GM21529 (cell line): Measurements from ENCODE around the gene OR2S2.
"Not testable (repeated sequence)": the region's sequence is repeated elsewhere in the genome, so short reads cannot be mapped to it uniquely, and the experiment has no call there.

Experiments used
- ATAC-seq: cut with Tn5 transposase; IDR thresholded peaks from one replicate; pipeline ENCODE4 v1.9.1; 2021; ENCODE audit not compliant: unreplicated experiment

Gene OR2S2

GRCh38 chr9:35935261-35935660 is 22.7 kb downstream of the OR2S2 start:
- no peak for ATAC-seq

GRCh38 chr9:35934069-35934468 is 23.9 kb downstream of the OR2S2 start:
- ATAC-seq: not testable (repeated sequence)

GRCh38 chr9:35933550-35934067 is 24.3 kb downstream of the OR2S2 start:
- ATAC-seq: no peak

DNA sequence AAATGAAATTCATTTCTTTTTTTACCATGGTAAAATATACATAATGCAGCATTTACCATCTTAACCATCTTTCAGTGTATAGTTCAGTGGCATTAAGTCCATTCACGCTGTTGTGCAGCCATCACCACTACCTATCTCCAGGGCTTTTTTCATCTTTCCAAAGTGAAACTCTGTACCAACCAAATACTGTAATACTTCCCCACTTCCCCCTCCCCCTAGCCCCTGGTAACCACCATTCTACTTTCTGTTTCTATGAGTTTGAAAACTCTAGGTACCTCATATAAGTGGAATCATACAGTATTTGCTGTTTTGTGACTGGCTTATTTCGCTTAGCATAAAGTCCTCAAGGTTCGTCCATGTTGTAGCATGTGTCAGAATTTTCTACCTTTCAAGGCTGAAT is 25.2 kb downstream of the OR2S2 start:
- ATAC-seq: no peak

DNA sequence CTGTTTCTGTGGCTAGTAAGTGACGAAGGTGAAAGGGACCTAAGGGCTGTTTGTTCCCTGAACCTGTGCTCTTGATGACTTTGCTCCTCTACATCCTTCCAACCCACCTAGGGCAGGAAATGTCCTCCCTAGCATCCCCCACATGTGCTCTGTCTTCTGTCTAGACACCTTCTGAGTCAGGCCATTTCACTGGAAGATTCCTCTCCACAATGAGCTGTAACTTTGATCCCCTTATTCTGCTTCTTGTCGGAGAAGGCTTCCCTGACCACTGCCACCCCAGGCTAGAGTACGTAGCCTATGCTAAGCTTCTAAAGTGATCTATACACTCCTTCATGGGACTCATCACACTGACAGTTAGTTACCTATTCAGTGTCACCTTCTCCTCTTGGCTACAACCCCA is 27.0 kb downstream of the OR2S2 start:
- ATAC-seq: no peak

DNA sequence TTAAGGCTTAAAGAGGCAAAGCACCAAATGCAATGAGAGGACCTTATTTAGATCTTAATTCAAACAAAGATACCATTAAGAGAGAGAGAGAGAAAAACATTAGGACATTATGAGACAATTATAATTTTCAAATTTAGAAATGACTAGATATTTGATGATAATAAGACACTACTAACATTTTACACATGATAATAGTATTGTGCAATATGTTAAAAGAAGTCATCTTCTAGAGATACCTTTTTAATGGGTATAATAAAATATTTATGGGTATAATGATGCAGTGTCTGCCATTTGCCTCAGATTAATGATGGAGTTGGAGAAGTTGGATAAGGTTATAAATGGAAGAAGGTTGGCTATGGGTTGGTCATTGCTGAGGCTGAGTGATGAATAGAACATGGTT is 27.4 kb downstream of the OR2S2 start:
- ATAC-seq: no peak

DNA sequence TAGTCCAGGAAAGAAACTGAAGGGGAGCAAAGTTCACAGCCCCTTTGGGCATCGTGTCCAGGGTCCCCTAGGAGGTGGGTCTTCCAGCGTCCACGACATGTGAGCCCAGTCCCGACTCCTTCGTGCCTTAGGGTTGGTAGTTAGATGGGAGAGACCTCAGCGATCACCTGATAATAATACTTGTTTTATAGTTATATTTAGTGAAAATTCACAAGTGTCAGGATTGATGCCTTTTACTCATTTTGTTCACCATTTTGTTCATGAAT is 28.6 kb downstream of the OR2S2 start:
- ATAC-seq: no peak

DNA sequence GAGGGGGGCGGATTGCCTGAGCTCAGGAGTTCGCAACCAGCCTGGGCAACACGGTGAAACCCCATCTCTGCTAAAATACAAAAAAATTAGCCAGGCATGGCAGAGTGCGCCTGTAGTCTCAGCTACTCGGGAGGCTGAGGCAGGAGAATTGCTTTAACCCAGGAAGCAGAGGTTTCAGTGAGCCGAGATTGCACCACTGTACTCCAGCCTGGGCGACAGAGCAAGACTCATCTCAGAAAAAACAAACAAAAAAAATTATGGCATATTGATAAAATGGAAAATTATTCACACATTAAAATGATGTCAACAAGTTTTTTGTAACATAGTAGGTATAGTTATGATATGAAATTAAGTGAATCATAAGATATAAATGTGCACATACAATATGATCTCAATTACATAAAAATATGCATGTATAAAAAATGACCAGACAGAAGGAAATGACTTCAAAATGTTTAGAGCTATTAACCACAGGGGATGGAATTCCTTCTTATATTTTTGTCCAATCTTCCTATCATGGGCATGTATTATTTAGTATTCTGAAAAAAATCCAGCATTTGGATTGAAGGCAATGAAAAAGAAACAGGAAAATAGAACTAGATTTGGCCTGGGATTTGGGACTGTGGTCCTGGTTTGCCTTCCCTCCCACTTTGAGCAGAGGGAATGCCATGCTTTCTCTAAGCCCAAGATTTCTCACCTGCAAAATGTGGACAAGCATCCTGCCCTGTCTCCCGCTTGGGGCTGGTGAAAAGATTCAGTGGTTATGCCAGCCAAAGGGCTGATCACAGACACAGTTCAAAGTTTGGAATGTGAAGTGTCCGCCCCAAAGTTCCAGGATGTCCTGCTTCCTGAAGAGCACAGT is 29.1 kb downstream of the OR2S2 start:
- ATAC-seq: no peak

DNA sequence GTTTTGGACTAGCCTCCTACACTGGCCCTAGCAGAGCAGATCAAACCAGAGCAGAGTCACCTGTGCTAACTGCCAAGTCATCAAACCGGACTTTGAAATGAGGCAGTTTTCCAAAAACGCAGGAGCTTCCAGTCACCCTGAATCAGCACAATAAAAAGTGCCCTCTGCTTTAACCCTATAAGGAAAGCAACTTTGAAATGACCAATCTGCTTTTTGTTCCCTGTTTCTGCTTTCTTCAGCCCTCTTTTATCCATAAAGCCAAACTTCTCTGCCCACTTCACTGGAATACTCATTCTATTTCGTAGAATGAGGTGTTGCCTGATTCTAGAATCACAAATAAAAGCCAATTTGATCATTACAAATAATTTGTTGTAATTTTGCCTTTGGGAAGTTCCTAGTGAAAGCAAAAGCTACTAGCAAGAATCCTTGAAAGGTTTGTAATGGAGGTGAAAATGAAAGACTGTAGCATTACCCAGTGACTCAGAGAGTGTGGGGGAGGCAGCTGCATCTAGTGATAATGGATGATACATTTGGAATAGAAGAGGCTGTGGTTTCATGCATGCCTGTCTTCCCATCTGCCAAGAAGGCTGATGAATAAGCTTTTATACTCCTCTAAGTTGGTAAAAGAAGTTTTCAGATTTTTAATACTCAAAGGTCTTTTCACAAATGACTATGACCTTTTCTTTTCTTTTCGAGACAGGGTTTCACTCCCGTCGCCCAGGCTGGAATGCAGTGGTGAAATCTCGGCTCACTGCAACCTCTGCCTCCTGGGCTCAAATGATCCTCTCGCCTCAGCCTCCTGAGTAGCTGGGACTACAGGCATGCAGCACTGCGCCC is 33.8 kb downstream of the OR2S2 start:
- no peak for ATAC-seq

DNA sequence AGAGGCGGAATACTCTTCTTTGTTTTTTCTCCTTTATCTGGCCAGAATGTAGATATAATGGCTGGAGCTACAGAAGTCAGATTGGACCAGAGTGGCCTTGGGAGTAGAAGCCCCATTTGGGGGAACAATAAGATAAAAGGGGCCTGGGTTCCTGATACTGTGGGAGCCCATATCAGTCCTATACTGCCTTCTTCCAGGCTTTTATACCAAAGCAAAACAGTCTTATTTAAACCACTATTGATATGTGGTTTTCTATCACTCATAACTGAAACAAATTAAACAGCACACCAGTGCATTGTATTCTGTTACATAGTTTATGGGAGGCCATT is 34.4 kb downstream of the OR2S2 start:
- ATAC-seq: no peak

DNA sequence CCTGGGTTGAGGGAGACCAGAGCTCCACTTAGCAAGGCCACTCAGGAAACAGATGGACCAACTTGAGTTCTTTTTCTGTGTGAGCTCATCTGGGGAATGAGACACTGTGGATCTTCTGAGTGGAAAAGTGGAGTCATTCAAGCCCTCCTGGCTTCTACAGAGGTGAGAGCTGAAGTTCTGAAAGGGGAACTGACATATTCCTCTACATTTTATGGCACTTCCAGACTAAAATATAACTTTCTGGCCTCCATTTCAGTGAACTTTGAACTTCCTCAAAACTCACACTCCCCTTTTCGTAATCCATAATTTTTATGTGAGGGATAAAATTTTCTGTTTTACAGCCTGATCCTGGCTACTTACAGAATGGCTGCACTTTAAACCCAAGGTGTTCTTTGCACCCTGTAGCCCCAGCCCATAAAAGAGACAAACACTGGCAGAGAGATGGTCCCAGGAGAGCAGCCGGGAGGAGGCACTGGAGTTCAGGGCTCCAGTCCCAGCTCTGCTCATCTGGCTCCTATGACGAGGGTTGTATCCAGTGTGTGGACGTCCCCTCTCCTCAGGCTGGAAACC is 37.8 kb downstream of the OR2S2 start:
- no peak for ATAC-seq

GRCh38 chr9:35919212-35920008 is 38.5 kb downstream of the OR2S2 start:
- ATAC-seq: no peak

GRCh38 chr9:35918780-35919179 is 39.2 kb downstream of the OR2S2 start:
- no peak for ATAC-seq

- no peak for ATAC-seq
These were observed 40.7 kb downstream of the OR2S2 start for GRCh38 chr9:35917261-35917660.

- no peak for ATAC-seq
These were observed 42.2 kb downstream of the OR2S2 start for GRCh38 chr9:35915681-35916294.

- no peak for ATAC-seq
These were observed 43.6 kb downstream of the OR2S2 start for GRCh38 chr9:35914301-35914807.

- ATAC-seq: not testable (repeated sequence)
These were observed 44.5 kb downstream of the OR2S2 start for GRCh38 chr9:35913429-35913828.

DNA sequence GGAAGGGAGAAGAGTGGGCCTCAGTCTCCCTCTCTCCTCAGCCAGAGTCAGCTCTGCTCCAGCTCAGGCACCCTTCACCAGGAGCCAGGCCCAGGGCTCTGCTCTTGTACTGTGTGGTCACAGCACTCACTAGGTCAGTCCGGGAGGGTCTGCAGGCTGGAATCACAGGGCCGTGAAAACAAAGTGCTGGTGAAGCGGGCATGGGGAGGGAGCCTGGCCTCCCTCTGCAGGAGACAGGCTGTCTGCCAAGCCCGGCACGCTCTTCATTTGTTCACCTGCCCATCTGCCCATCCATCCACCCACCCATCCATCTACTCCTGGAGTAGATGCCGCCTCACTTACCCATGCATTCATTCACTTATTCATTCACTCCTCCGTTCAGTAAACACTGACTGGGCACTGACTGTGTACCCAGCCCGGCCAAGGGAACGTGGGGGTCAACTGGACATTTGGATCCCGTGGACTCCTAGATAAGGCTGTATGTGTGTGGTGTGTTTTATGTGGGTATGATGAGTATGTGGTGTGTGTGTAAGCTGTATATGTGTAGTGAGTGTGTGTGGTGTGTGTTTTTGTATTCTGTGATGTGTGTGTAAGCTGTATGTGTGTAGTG is 45.1 kb downstream of the OR2S2 start:
- ATAC-seq: no peak

GRCh38 chr9:35911690-35912089 is 46.3 kb downstream of the OR2S2 start:
- no peak for ATAC-seq
